HPDE6-E6E7 (cell line): ENCODE results near the gene FDPS.
"Not testable (repeated sequence)": the region's sequence is repeated elsewhere in the genome, so short reads cannot be mapped to it uniquely, and the experiment has no call there.

Experiments
- DNase-seq: peaks from one replicate; pipeline ENCODE4 v3.0.0; 2011; ENCODE audit warnings: missing footprints; ENCODE audit errors: extremely low spot score

The FDPS gene

GRCh38 chr1:155285631-155286044 is 23.0 kb upstream of the FDPS start:
- DNase-seq: no peak

GRCh38 chr1:155286544-155286943 is 22.1 kb upstream of the FDPS start:
- no peak for DNase-seq

- DNase-seq: no peak
Measured at GRCh38 chr1:155287987-155288543, 20.6 kb upstream of the FDPS start.

- DNase-seq: not testable (repeated sequence)
Measured at GRCh38 chr1:155291006-155291405, 17.7 kb upstream of the FDPS start.

- DNase-seq: no peak
Measured at GRCh38 chr1:155293086-155293749, 15.4 kb upstream of the FDPS start.

GRCh38 chr1:155294520-155295182 is 14.0 kb upstream of the FDPS start:
- DNase-seq: no peak

- DNase-seq: no peak
Measured at GRCh38 chr1:155295183-155295941, 13.3 kb upstream of the FDPS start.

GRCh38 chr1:155295942-155296267 is 12.8 kb upstream of the FDPS start:
- no peak for DNase-seq

- no peak for DNase-seq
Measured at GRCh38 chr1:155296661-155297060, 12.0 kb upstream of the FDPS start.

GRCh38 chr1:155297384-155297783 is 11.3 kb upstream of the FDPS start:
- no peak for DNase-seq

GRCh38 chr1:155300024-155300423 is 8.6 kb upstream of the FDPS start:
- no peak for DNase-seq

- DNase-seq: no peak
Measured at GRCh38 chr1:155300553-155301329, 7.9 kb upstream of the FDPS start.

- DNase-seq: no peak
Measured at GRCh38 chr1:155301342-155301841, 7.3 kb upstream of the FDPS start, which contains the start of gene PKLR. PKLR (minus strand) TSS chr1:155301438; CDS start chr1:155301395, 43 bp downstream.

GRCh38 chr1:155304558-155305063 is 4.1 kb upstream of the FDPS start:
- no peak for DNase-seq

- DNase-seq: no peak
Measured at GRCh38 chr1:155305881-155306391, 2.7 kb upstream of the FDPS start.

- DNase-seq: no peak
Measured at GRCh38 chr1:155307247-155307740, 1.4 kb upstream of the FDPS start.

GRCh38 chr1:155309423-155310021 is 856 bp downstream of the FDPS start:
- no peak for DNase-seq

GRCh38 chr1:155313261-155313660 is 4.6 kb downstream of the FDPS start:
- no peak for DNase-seq

GRCh38 chr1:155316922-155317321 is 8.3 kb downstream of the FDPS start:
- DNase-seq: no peak

- DNase-seq: no peak
Measured at GRCh38 chr1:155318082-155318481, 9.4 kb downstream of the FDPS start.

GRCh38 chr1:155319536-155319935 is 10.9 kb downstream of the FDPS start:
- DNase-seq: no peak
